D341Med (cell line): ENCODE data around the gene DYNAP.

ENCODE experiments used
- DNase-seq: peaks from one replicate; pipeline ENCODE4 v3.0.0; 2012; ENCODE audit warnings: low spot score

The DYNAP gene

GRCh38 chr18:54636217-54636616 is 45.2 kb downstream of the DYNAP start:
- DNase-seq, result no peak

GRCh38 chr18:54641734-54642133 is 50.7 kb downstream of the DYNAP start:
- DNase-seq, result no peak

DNA sequence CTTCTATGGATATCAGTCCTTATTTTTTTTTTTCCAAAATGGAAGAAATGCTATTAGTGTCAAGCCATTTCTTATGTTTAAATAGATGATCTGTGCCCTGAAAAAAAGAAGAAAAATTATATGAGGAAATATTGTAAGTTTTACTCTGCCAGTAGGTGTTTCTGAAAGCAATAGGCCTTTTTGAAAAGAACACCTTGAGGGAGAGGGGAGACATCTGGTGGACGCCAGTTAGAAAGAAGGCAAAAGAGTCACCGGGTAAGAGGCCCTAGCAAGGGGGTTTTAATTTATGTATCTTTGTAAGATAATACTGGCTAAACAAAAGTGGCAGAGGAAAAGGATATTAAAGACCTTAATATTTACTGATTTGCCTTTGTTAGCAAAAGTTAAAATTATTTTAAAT is 56.1 kb downstream of the DYNAP start:
- DNase-seq, result peak; percentile 59
